ENCODE measurements around the gene CMTM5.
"Not testable (repeated sequence)": the region's sequence is repeated elsewhere in the genome, so short reads cannot be mapped to it uniquely, and the experiment has no call there.

CMTM5 gene

DNA sequence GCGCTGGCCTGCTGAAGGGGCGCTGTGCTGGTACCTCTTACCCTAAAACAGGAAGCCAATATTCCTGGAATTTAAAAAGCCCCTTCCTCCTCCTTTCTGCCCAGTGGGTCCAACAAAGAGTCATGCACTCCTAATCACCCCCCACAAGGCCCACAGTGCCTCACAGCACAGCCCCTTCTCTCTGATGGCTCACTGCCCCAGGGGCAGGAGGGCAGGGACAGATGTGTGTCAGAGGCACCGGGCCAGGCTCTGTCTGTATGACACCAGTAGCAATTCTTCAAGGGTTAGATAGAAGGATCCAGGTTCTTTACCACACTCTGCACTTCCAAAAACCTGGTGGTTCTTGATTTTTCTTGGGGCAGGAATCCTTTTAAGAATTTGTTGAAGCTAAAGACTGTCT, 22.3 kb downstream of the CMTM5 start:
- no peak for DNase-seq (ENCODE audit: low read depth)

- no peak for DNase-seq (ENCODE audit: low read depth)
Measured at GRCh38 chr14:23399591-23399990, 22.7 kb downstream of the CMTM5 start.

- DNase-seq (ENCODE audit: low read depth) = not testable (repeated sequence)
Measured at GRCh38 chr14:23400496-23401149, 23.8 kb downstream of the CMTM5 start.

DNA sequence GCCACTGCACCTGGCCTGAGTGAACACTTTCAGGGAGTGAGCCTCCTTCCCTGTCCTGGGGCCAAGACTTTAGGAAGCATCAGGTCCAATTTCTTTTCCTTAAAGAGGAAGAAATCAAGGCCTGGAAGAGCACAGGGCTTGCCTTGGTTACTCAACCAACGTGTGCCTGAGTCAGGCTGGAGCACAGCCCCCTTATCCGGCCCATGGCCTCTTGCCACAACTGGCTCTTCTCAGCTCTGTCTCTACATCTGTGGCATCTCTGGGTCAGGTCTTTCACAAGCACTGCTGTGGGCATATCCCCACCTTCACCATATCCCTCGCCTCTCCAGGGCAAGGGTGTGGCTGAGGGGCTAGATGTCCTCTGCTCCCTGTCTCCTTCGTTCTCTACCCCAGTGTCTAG, 24.4 kb downstream of the CMTM5 start:
- no peak for DNase-seq (ENCODE audit: low read depth)

DNA sequence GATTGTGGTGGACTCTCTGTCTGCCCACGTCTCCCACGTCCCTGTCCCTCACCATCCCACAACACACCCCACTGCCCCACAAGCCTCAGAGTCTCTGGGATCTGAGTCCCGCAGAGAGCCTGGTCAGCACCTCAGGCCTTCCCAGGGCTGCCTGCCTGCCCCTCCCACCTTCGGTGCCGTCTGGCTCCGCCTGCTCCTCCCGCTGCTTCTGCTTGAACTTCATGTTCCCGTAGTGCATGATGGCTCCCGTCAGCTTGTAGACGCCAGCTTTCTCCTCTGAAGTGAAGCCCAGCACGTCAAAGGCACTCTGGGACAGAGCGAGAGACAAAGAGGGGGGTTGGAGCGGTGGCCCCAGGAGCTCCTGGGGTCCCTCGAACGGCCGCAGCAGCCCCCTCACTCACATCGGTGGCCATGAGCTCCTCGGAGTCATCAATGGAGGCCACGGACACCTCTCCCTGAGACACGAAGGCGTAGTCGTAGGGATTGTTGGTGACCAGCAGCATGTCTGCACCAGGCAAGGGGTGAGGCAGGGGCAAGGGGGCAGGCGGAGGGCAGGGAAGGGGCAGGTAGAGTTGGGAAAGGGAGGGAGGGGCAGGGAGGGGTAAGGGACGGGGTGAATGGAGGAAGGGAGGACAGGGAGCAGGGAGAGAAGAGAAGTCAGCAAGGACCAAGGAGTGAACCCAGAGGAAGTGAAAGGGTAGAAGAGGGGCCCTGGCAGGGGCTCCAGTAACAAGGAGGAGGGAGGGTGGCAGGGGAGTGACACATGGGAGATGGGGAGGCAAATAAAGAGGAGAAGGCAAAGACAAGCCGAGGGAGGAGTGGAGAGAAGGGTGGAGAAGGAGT, 25.7 kb downstream of the CMTM5 start:
- no peak for DNase-seq (ENCODE audit: low read depth)

GRCh38 chr14:23403139-23403438, 26.2 kb downstream of the CMTM5 start:
- DNase-seq (ENCODE audit: low read depth) = no peak

DNA sequence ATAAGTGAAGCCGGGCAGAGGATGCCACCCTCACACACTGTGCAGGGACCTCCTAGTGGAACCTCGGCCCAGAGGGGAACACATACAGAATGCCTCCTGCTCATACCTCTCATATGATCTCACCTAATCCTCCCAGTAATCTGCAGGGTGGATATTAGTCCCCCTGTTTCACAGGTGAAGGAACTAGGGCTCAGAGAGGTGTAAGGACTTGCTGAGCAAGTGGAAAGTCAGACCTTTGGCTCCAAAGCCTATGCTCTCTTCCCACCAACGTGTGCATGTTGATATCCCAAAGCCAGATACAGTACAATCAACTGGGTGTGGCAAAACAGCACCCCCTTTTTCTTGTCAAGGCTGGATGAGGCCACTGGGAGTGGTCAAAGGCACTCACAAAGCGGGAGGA, 27.1 kb downstream of the CMTM5 start:
- DNase-seq (ENCODE audit: low read depth) = no peak

- no peak for DNase-seq (ENCODE audit: low read depth)
Measured at GRCh38 chr14:23404331-23404900, 27.6 kb downstream of the CMTM5 start.

GRCh38 chr14:23405096-23405495, 28.2 kb downstream of the CMTM5 start:
- DNase-seq (ENCODE audit: low read depth) = no peak

DNA sequence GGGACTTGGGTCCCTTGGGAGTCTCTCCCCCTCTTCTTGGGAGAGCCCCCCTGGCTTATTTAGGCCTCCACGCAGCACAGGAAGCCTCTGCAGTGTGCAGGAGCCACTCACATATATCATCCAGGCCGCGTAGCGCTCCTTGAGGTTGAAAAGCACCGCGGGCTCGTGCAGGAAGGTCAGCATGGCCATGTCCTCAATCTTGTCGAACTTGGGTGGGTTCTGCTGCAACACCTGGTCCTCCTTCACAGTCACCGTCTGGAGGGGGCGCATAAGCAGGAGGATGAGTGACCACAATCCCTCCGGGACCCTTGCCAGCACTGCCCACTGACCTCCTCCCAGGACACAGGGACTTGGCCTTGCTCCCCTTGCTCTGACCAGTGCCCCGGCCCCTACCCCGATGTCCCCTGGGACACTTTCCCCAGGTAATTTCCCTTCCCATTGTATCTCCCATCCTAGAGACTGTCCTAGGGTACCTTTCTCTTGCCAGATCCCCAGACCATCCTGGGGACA, 28.7 kb downstream of the CMTM5 start:
- DNase-seq (ENCODE audit: low read depth) = no peak

DNA sequence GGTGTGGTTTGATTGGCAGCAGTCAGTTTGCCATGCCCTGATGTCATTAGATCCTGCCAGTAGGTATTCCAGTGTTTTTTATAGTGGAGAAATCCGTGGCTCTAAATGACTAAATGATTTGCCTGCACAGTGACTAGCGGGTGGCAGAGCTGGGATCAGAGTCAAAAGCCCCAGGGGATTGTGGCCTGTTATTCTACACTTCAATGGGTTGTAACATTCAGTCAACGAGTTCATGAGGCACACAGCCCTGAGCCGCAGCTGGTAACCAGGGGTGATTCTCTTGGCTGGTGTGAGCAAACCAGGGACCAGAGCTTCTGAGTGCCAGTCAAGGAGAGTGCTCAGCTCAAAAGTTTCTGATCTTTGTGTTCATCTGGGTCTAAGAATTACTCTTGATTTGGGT, 29.4 kb downstream of the CMTM5 start:
- DNase-seq (ENCODE audit: low read depth) = no peak

DNA sequence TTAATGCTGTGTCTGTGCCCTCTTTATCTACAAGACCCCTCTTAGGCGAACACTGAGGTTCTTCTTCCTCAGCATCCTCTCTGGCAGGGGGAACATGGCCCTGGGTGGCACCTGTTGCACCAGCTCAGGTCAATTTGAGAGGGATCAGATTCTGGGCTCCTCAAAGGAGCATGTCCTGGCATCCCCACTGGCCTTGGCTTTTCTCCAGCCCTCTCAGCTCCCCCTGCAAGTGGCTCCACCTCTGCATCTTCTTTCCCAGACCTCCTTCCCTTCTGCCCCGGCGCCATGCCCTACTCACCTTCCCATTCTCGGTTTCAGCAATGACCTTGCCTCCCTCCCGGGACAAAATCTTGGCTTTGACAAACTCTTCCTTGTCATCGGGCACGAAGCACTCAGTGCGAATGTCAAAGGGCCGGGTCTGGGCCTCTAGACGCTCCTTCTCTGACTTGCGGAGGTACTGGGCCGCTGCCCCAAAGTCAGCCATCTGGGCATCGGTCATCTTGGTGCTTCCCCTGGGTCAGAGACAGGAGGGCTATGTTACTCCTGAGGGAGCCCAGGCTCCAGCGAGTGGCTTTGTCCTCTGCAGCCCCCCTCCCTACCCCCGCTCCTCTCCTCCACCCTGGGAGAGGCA, 30.0 kb downstream of the CMTM5 start:
- DNase-seq (ENCODE audit: low read depth) = no peak

GRCh38 chr14:23407516-23408306, 30.9 kb downstream of the CMTM5 start, which contains the start of gene MYH6:
MYH6 (minus strand) TSS chr14:23408273; CDS start chr14:23407223, 1,050 bp downstream.
- DNase-seq (ENCODE audit: low read depth) = no peak

DNA sequence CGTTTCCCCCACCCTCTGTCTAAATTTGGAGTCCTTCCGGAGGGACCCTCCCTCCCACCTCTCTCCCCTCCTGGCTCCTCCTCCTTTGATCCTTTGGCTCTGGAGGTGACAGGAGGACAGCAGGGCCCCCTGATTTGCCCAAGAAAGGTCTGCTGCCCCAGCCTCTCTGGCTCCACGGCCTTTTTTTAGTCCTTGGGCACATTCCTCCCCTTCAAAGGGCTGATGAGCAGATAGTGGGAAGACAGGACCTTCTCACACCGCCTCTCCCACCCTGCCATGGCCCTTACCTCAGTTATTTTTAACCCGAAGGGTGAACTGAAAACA, 31.4 kb downstream of the CMTM5 start:
- DNase-seq (ENCODE audit: low read depth) = no peak

DNA sequence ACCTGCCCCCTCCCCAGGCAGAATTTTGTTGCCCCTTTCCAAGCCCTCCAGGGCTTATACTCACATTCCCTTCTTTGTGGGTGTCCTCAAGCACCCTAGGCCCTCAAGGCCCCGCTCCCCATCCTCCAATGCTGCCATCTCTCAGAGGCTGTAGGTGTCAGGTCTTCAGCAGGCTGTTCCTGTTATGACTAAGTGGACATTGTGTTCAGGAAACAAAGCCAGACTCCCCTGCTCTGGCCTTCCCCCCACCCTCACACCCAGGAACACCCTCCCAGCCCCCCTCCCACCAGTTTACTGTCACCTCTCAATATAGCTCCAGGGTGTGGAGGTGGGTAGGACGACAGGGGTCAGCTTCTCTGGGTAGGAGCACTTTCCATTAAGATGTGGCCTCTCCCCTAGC, 32.6 kb downstream of the CMTM5 start:
- no peak for DNase-seq (ENCODE audit: low read depth)

GRCh38 chr14:23409966-23410635, 33.3 kb downstream of the CMTM5 start:
- no peak for DNase-seq (ENCODE audit: low read depth)

- DNase-seq (ENCODE audit: low read depth) = no peak
Measured at GRCh38 chr14:23411563-23412525, 35.0 kb downstream of the CMTM5 start.

- no peak for DNase-seq (ENCODE audit: low read depth)
Measured at GRCh38 chr14:23413681-23414080, 36.8 kb downstream of the CMTM5 start.

DNA sequence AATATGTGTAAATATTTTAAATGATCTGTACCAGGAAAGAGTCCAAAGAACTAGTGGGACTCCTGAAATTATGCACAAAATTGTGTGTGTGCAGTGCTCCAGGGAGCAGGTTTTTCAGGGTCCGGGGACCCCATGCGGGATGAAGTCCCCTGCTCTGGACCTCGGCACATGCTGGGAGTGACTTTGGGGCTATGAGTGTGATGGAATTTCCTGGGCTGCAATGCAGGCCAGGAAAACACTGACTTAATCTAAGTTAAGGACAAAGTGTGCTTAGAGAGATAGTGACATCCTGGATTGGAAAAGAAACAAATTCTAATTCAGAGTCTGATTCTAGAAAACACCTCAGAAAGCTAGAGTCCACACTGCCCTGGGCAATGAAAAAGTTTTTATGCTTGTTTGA, 37.4 kb downstream of the CMTM5 start:
- DNase-seq (ENCODE audit: low read depth) = no peak
